Stomach (tissue), 9 donors: Measurements from ENCODE around the gene TERC. TPM values are rescaled to one million over a fixed set of nuclear protein-coding genes. Genes with fewer than 3 reads are reported as not detected.

Experiments
- DNase-seq, 2 donors: peaks; one replicate each; pipeline versions ENCODE4 v3.0.0 to v3.0.0-alpha.2; 2013 to 2019
- H3K27ac ChIP-seq, 5 donors: fragments of 200-600 bp in 4 of 5; sonication (generic) in 4 of 5; one replicate each; pipeline ENCODE4 v1.5.1; 2013 to 2019; ENCODE audit warnings: mild to moderate bottlenecking in 1 of 5, moderate library complexity in 1 of 5
- H3K27me3 ChIP-seq, 3 donors: fragments of 200-600 bp; sonication (generic); one replicate each; pipeline ENCODE4 v1.5.1; 2017 to 2019; ENCODE audit warnings: mixed run types in 1 of 3
- H3K36me3 ChIP-seq, 4 donors: fragments of 200-600 bp; sonication (generic); 1 replicate in 3 of 4; 2 replicates in 1 of 4; pipeline ENCODE4 v1.5.1; 2016 to 2019
- H3K4me1 ChIP-seq, 4 donors: fragments of 200-600 bp; sonication (generic); one replicate each; pipeline ENCODE4 v1.5.1; 2016 to 2019
- H3K4me3 ChIP-seq, 4 donors: fragments of 200-600 bp; sonication (generic) in 3 of 4; one replicate each; pipeline ENCODE4 v1.5.1; 2016 to 2019; ENCODE audit warnings: mild to moderate bottlenecking in 1 of 4
- H3K9me3 ChIP-seq, 4 donors: fragments of 200-600 bp; sonication (generic); one replicate each; pipeline ENCODE4 v1.5.1; 2016 to 2019
- EP300 ChIP-seq: sonication (generic); formaldehyde crosslinking; IDR thresholded peaks from one replicate; pipeline ENCODE4 v1.6.1; 2017; ENCODE audit warnings: antibody characterized with exemption
- POLR2A ChIP-seq, 4 donors: fragments of 450-650 bp; IDR thresholded peaks; one replicate each; pipeline ENCODE4 v1.6.1; 2016; ENCODE audit warnings: antibody characterized with exemption in 4 of 4, control low read depth in 2 of 4, mild to moderate bottlenecking in 1 of 4, moderate library complexity in 1 of 4
- POLR2AphosphoS5 ChIP-seq, 3 donors: sonication (generic); formaldehyde crosslinking; IDR thresholded peaks; one replicate each; pipeline ENCODE4 v1.6.1; 2016; ENCODE audit warnings: antibody characterized with exemption in 3 of 3
- WGBS, 5 donors: extraction: QIAGEN DNeasy Blood & Tissue Kit in 3 of 5; methylation state at CpG; one replicate each; pipeline versions ENCODE4 v1.1.5 to v1.1.7; 2013 to 2018; 5-methylcytosine and 5-hydroxymethylcytosine counted together
- intact Hi-C: fragments of 100-400 bp; cut with DNase I; formaldehyde crosslinking; loops from one replicate; pipeline ENCODE4 v1.15.1; 2023; ENCODE audit warnings: low total_unique reads
- polyA plus RNA-seq, 3 donors: library from polyadenylated mRNA; stranded (reverse); fragments of 200-250 nt; gene quantifications; one replicate each; pipeline ENCODE4 v1.2.3, GENCODE V29; 2013
- total RNA-seq, 5 donors: library from RNA; depleted of rRNA; stranded (reverse); fragments of >200 nt; gene quantifications; one replicate each; pipeline versions ENCODE4 v1.1.0 to v1.2.3, GENCODE V29; 2014 to 2016
- TF ChIP-seq, protein P1 (sequence below), 7 experiments: fragments of 450-650 bp in 4 of 7; fragments of 200-600 bp in 3 of 7; sonication (generic) in 3 of 7; IDR thresholded peaks; one replicate each; pipeline ENCODE4 v1.5.1; 2016 to 2019; ENCODE audit warnings: antibody characterized with exemption in 7 of 7, control low read depth in 2 of 7, mild to moderate bottlenecking in 1 of 7
- donor health status: healthy with polysubstance abuse.
- donor health status: Bipolar disorder and iron deficiency.
- donor health status: healthy.

TERC gene
- total and polyA plus RNA-seq, 8 donors: 107 to 717 (median 249) TPM; not detected in 3

DNA sequence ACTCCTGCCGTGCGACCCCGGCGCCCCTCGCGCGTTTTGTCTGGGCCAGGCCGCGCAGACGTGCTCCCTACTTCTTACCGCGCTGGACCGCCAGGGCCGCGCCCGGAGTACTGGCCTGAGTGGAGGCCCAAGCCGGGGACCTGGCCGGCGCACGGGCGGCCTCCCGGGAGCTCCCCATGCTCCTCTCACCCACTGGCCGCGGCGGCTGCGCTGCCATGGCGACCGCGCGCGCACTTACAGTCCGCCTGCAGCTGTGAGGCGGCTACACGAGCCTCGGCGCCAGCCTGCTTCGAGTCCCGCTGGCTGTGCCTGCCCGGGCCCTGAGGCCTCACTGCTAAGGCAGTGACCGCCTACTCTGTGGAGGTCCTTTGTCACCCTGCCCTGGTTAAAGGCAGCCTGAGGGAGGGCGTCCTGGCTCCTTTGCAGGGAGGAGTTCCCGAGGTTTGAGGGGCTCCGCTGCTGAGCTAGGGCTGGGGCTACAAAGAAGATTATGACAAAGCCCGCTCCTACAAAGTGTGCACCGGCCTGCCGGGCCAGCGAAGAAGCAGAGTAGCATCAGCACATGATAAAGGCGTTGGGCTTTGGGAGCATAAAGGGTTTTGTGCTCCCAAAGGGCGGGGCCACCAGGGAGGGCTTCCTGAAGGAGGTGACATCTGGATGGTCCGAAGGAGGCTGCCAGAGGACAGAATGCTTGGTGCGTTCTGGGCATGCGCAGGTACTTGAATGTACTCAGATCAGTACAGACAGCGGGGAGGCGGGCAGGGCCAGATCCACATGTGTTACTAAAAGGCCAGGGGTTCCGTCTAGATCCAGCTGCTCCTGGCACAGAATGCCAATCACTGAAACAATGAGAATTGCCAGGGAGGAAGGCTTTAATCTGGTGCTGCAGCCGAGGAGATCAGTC lies 47.7 kb upstream of the TERC start, which contains the start of the genes LRRC34 and LRRIQ4:
Gene LRRC34, minus strand, starts transcription at position 573 of the 904 bp plus-strand sequence. Its CDS starts 356 bp downstream, at position 217.
Gene LRRIQ4, plus strand, starts transcription at position 539 of the 904 bp plus-strand sequence. CDS start 9,052 bp downstream, outside the sequence.
- peaks cover 24 to 35% (median 26%) of the 10 kb centered on the region in 4 donors for H3K4me1 ChIP-seq
- DNase-seq: peak; percentile 73 to 92
- peak within 1 kb of the TSS; percentile 59 to 77 (median 66) for H3K4me3 ChIP-seq
- intact Hi-C loops: no loop called here
- peaks cover 0 to 8% (median 4%) of the 10 kb centered on the region in 4 donors for H3K9me3 ChIP-seq
- 4 to 21% (median 7%) methylated on average over 19 to 56 of the region's 56 CpGs for WGBS, 5 donors
- no peaks in the 10 kb centered on the region for H3K27me3 ChIP-seq
- peak within 1 kb of the TSS; percentile 29 to 83 (median 68) for H3K27ac ChIP-seq
- H3K36me3 ChIP-seq: no peaks in the 10 kb centered on the region
- TF ChIP-seq, protein P1, sequence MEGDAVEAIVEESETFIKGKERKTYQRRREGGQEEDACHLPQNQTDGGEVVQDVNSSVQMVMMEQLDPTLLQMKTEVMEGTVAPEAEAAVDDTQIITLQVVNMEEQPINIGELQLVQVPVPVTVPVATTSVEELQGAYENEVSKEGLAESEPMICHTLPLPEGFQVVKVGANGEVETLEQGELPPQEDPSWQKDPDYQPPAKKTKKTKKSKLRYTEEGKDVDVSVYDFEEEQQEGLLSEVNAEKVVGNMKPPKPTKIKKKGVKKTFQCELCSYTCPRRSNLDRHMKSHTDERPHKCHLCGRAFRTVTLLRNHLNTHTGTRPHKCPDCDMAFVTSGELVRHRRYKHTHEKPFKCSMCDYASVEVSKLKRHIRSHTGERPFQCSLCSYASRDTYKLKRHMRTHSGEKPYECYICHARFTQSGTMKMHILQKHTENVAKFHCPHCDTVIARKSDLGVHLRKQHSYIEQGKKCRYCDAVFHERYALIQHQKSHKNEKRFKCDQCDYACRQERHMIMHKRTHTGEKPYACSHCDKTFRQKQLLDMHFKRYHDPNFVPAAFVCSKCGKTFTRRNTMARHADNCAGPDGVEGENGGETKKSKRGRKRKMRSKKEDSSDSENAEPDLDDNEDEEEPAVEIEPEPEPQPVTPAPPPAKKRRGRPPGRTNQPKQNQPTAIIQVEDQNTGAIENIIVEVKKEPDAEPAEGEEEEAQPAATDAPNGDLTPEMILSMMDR (IDR thresholded peaks at IDR 0.05): no peak
- TF ChIP-seq POLR2A (IDR thresholded peaks at IDR 0.05) (no peak), EP300 (no peak), POLR2AphosphoS5 (IDR thresholded peaks at IDR 0.05) (no peak)

DNA sequence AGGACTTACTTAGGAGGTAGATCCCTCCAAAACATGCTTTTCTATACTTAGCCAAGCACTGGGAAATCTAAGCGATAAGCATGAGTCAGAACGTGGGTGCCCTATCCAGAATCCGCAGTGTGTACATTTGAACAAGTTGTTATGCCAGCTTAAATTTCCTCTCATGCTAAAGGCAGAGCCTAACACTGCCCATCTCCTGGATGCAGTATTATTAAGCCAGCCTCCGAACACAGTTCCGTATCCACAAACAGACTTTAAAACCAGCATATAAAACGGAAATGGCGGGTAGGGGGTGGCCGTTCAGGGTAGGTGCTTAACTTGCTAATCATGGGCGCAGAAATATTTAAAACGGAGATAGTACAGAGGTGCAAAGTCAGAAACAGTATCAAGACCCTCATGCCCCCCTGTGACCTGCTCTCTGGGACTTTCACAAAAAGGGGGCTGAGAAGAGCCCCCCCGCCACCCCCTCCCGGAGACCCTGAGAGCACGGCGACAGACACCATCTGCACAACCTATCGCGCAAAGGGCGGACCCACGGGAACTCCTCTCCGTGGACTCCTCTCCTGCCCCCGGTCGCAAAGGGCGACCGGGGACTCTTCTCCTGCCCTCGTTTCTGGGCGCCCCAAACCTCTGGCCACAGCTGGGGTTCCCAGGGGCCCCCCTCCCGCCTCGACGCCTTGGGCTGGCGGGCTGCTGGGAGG lies 46.9 kb upstream of the TERC start:
- peak overlapping the region; percentile 29 to 83 (median 68) for H3K27ac ChIP-seq
- no peaks in the 10 kb centered on the region for H3K27me3 ChIP-seq
- peak in 1 of 2 donors; percentile 64 for DNase-seq
- H3K4me1 ChIP-seq: peaks cover 24 to 35% (median 26%) of the 10 kb centered on the region in 4 donors
- peaks cover 0 to 8% (median 4%) of the 10 kb centered on the region in 4 donors for H3K9me3 ChIP-seq
- no peaks in the 10 kb centered on the region for H3K36me3 ChIP-seq
- intact Hi-C loops: no loop called here
- 1 to 10% (median 4%) methylated on average over 17 to 29 of the region's 29 CpGs for WGBS, 5 donors
- H3K4me3 ChIP-seq: peak overlapping the region; percentile 59 to 77 (median 66)
- TF ChIP-seq POLR2AphosphoS5 (IDR thresholded peaks at IDR 0.05): peak in 1 of 3 donors; percentile 41
- no peak for TF ChIP-seq EP300

DNA sequence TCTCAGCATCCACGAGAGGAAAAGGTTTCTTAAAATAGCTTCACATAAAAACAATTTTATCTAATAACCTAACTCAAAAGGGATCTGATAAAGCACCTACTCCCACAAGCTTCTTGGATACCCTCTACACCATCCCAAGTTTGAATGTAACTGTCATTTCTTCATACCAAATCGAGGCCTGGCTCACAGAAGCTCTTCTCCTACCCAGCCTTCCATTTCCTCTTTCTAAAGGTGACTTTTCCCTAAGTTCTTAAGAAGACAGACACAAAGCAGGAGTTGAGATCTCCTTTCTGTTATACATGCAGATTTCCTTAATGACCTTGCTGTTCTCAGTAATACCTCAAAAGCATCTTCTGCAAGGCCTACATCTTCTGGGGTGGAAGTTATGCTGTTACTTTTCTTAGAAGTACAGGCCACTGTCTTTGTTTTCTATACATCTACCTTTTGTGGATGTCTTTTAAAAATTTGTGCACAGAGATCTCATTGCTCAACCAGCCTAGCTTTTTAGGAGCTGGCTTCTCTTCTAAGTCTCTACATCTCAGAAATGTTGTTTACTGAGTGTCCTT lies 44.5 kb upstream of the TERC start:
- Histone ChIP-seq H3K27me3 (no peaks in the 10 kb centered on the region), H3K4me3 (no peak overlapping the region), H3K36me3 (no peaks in the 10 kb centered on the region), H3K4me1 (peaks cover 24 to 35% (median 26%) of the 10 kb centered on the region in 4 donors), H3K27ac (no peak overlapping the region), H3K9me3 (no peaks in the 10 kb centered on the region)
- TF ChIP-seq, protein P1 (IDR thresholded peaks at IDR 0.05): no peak
- no peak for TF ChIP-seq POLR2AphosphoS5 (IDR thresholded peaks at IDR 0.05)
- TF ChIP-seq EP300: no peak
- no peak for TF ChIP-seq POLR2A (IDR thresholded peaks at IDR 0.05)
- intact Hi-C loops: no loop called here
- DNase-seq: no peak
- WGBS, 5 donors: 38 to 57% (median 39%) methylated on average over 2 of the region's 2 CpGs

DNA sequence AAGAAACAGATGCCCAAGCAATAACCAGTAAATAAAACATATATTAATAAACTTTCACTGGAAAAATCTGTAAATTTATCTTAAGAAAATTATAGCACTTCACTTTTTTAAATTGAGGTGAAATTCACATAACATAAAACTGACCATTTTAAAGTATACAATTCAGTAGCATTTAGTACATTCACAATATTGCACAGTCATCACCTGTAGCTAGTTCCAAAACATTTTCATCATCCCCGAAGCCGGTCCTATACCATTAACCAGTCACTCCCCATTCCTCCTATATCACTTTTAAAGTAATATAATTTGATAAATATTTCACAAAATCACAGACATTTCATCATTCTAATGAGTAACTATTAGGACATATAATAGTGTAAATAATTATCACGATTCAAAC lies 39.8 kb upstream of the TERC start:
- Histone ChIP-seq H3K4me3 (no peak overlapping the region), H3K27ac (no peak overlapping the region), H3K36me3 (peaks cover 0 to 15% (median 0%) of the 10 kb centered on the region in 4 donors), H3K4me1 (no peaks in the 10 kb centered on the region), H3K9me3 (no peaks in the 10 kb centered on the region), H3K27me3 (no peaks in the 10 kb centered on the region)
- DNase-seq: no peak
- TF ChIP-seq POLR2A (IDR thresholded peaks at IDR 0.05): no peak
- TF ChIP-seq, protein P1 (IDR thresholded peaks at IDR 0.05): no peak
- no peak for TF ChIP-seq POLR2AphosphoS5 (IDR thresholded peaks at IDR 0.05)
- TF ChIP-seq EP300: no peak
- 89 to 97% (median 93%) methylated on average over 3 of the region's 3 CpGs for WGBS, 5 donors
- intact Hi-C loops: no loop called here
